Natural killer cell (primary cell): ENCODE results near the gene CDK17. TPM values are rescaled to one million over a fixed set of nuclear protein-coding genes. Genes with fewer than 3 reads are reported as not detected.

ENCODE experiments used
- ATAC-seq, 3 donors: fragments of 150-1000 bp in 2 of 3; fragments of 200-7000 bp in 1 of 3; cut with Tn5 transposase; 1 replicate in 1 of 3; 2 replicates in 2 of 3; pipeline ENCODE4 v1.10.0; 2021; ENCODE audit warnings: mild to moderate bottlenecking in 2 of 3, moderate library complexity in 2 of 3
- DNase-seq, 2 donors: peaks; one replicate each; pipeline versions ENCODE4 v3.0.0 to v3.0.0-alpha.2; 2013 to 2021; ENCODE audit warnings: mixed read lengths in 1 of 2
- H3K27ac ChIP-seq: one replicate; pipeline ENCODE4 v1.5.1; 2013; ENCODE audit warnings: mild to moderate bottlenecking, low read length
- H3K27me3 ChIP-seq: one replicate; pipeline ENCODE4 v1.6.1; 2013; ENCODE audit warnings: low read length; ENCODE audit not compliant: control insufficient read depth, insufficient read depth
- H3K36me3 ChIP-seq: one replicate; pipeline ENCODE4 v1.6.1; 2013; ENCODE audit warnings: low read length; ENCODE audit not compliant: control insufficient read depth, insufficient read depth
- H3K4me1 ChIP-seq: one replicate; pipeline ENCODE4 v1.6.1; 2013; ENCODE audit warnings: low read length; ENCODE audit not compliant: control insufficient read depth, insufficient read depth
- H3K4me3 ChIP-seq: one replicate; pipeline ENCODE4 v1.5.1; 2013; ENCODE audit warnings: low read length
- H3K9me3 ChIP-seq: one replicate; pipeline ENCODE4 v1.6.1; 2013; ENCODE audit warnings: low read length; ENCODE audit not compliant: control insufficient read depth, insufficient read depth
- H3K27ac Mint-ChIP-seq, 2 donors: one replicate each; pipeline ENCODE4 v1.8.0; 2022; ENCODE audit warnings: mild to moderate bottlenecking in 2 of 2, mixed read lengths in 2 of 2, moderate library complexity in 1 of 2
- H3K27me3 Mint-ChIP-seq, 2 donors: one replicate each; pipeline ENCODE4 v1.8.0; 2022; ENCODE audit warnings: low read depth in 2 of 2, mixed read lengths in 2 of 2
- H3K36me3 Mint-ChIP-seq: one replicate; pipeline ENCODE4 v1.8.0; 2022; ENCODE audit warnings: mixed read lengths
- H3K4me1 Mint-ChIP-seq, 2 donors: one replicate each; pipeline ENCODE4 v1.8.0; 2022; ENCODE audit warnings: mixed read lengths in 2 of 2
- H3K4me3 Mint-ChIP-seq: one replicate; pipeline ENCODE4 v1.8.0; 2022; ENCODE audit warnings: mild to moderate bottlenecking, moderate library complexity, mixed read lengths
- H3K9me3 Mint-ChIP-seq, 2 donors: one replicate each; pipeline ENCODE4 v1.8.0; 2022; ENCODE audit warnings: mixed read lengths in 2 of 2
- CTCF ChIP-seq: fragments of 200-600 bp; IDR thresholded peaks from one replicate; pipeline ENCODE4 v1.8.0; 2022; ENCODE audit warnings: antibody characterized with exemption
- WGBS: methylation state at CpG from one replicate; pipeline ENCODE4 v1.1.7; 2013; ENCODE audit warnings: missing lambda C conversion rate; ENCODE audit not compliant: insufficient coverage; 5-methylcytosine and 5-hydroxymethylcytosine counted together
- intact Hi-C: fragments of 100-400 bp; cut with micrococcal nuclease; formaldehyde crosslinking; loops from one replicate; pipeline ENCODE4 v1.14.2; 2022
- total RNA-seq, 4 donors: library from RNA; stranded (reverse); fragments of 120-200 nt in 1 of 4; gene quantifications; one replicate each; pipeline versions ENCODE4 v1.2.3 to v1.2.4, GENCODE V29; 2013 to 2022

CDK17 gene
- total RNA-seq, 3 donors from 2014 or later (not counting 1 experiment from before 2014, with no cell fraction given), result 199 to 234 (median 232) TPM

- H3K36me3 Mint-ChIP-seq, result peaks cover 7% of the 10 kb centered on the region
- H3K4me1 Mint-ChIP-seq, result peaks cover 21 to 41% of the 10 kb centered on the region in 2 donors
- H3K4me1 ChIP-seq, result peaks cover 6% of the 10 kb centered on the region
- intact Hi-C loops, result loop anchor here (5.0 kb wide), 1 partner anchor 34 kb away; no protein-coding TSS in a partner anchor
- no peak overlapping the region for H3K27ac ChIP-seq
- DNase-seq (no peak), ATAC-seq (no peak)
- no peak for TF ChIP-seq CTCF
- no peaks in the 10 kb centered on the region for H3K27me3 Mint-ChIP-seq
- no peak overlapping the region for H3K27ac Mint-ChIP-seq
- no peak overlapping the region for H3K4me3 Mint-ChIP-seq
- no peaks in the 10 kb centered on the region for H3K9me3 ChIP-seq
- no peaks in the 10 kb centered on the region for H3K9me3 Mint-ChIP-seq
- no peaks in the 10 kb centered on the region for H3K27me3 ChIP-seq
- peaks cover 23% of the 10 kb centered on the region for H3K36me3 ChIP-seq
- H3K4me3 ChIP-seq, result no peak overlapping the region
These were observed 96.6 kb downstream of the CDK17 start for GRCh38 chr12:96303653-96304052.

DNA sequence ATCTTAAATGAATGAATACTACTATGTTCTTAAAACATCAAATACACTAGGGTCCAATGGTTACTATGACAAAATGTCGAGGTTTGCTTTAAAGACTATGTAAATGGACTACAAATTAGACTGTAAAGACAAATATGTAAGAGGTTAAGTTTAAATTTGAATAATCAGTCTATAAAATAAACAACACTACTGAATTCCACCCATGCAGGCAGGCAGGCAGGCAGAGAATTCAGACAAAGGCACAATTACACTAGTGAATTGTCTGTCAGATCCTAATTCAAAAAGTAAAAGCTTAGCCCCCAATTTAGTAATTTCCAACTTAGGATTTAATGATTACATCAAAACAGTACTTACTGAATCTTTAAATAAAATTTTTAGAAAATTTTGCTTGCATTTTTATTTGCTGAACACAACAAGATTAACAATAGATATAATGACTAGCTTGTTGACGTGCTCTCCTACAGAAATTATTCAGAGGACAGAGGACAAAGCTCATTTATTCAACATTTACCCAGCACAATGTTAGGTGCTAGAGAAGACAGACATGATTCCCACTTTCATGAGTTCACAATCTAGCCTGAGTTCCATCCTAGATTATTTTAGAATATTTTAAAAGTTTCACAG lies 97.4 kb downstream of the CDK17 start:
- peaks cover 6% of the 10 kb centered on the region for H3K4me1 ChIP-seq
- Mint-ChIP-seq H3K27ac (peak overlapping the region in 1 of 2 donors; percentile 67), H3K4me3 (no peak overlapping the region), H3K36me3 (peaks cover 11% of the 10 kb centered on the region), H3K27me3 (no peaks in the 10 kb centered on the region), H3K4me1 (peaks cover 20 to 40% of the 10 kb centered on the region in 2 donors), H3K9me3 (no peaks in the 10 kb centered on the region)
- intact Hi-C loops, result loop anchor here (5.0 kb wide), 1 partner anchor 35 kb away; no protein-coding TSS in a partner anchor
- peaks cover 26% of the 10 kb centered on the region for H3K36me3 ChIP-seq
- DNase-seq, result no peak
- H3K9me3 ChIP-seq, result no peaks in the 10 kb centered on the region
- no peak for TF ChIP-seq CTCF
- ATAC-seq, result no peak
- no peak overlapping the region for H3K27ac ChIP-seq
- WGBS, result no CpG with 5 or more reads among the region's 2 CpGs
- H3K4me3 ChIP-seq, result no peak overlapping the region
- H3K27me3 ChIP-seq, result no peaks in the 10 kb centered on the region

DNA sequence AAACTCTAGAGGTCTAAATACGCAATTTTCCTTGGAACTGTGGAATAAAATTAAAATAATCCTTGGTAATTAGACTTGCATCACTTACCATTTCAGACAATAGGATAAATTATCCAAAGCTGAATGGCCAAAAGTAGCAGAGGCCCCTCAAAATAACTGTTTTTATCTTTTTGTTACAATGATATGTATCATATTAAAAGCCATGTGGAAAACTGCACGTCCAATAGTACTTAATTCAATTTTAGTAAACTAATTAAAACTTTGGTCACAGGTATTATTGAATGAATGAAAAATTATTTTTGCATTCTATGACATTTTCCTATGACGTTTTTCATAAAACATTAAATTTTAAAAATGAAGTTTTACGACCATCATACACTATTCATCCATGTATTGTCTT lies 98.5 kb downstream of the CDK17 start:
- no peaks in the 10 kb centered on the region for H3K27me3 ChIP-seq
- H3K36me3 ChIP-seq, result peaks cover 34% of the 10 kb centered on the region
- H3K4me1 Mint-ChIP-seq, result peaks cover 20 to 37% of the 10 kb centered on the region in 2 donors
- H3K9me3 ChIP-seq, result no peaks in the 10 kb centered on the region
- no peak for ATAC-seq
- no peak overlapping the region for H3K4me3 Mint-ChIP-seq
- H3K4me1 ChIP-seq, result peaks cover 6% of the 10 kb centered on the region
- intact Hi-C loops, result loop anchor here (5.0 kb wide), 1 partner anchor 36 kb away; no protein-coding TSS in a partner anchor
- H3K27ac ChIP-seq, result no peak overlapping the region
- DNase-seq, result no peak
- no CpG with 5 or more reads among the region's 4 CpGs for WGBS
- H3K27me3 Mint-ChIP-seq, result no peaks in the 10 kb centered on the region
- no peak overlapping the region for H3K4me3 ChIP-seq
- H3K9me3 Mint-ChIP-seq, result no peaks in the 10 kb centered on the region
- no peak for TF ChIP-seq CTCF
- peaks cover 11% of the 10 kb centered on the region for H3K36me3 Mint-ChIP-seq
- H3K27ac Mint-ChIP-seq, result peak overlapping the region in 1 of 2 donors; percentile 70

DNA sequence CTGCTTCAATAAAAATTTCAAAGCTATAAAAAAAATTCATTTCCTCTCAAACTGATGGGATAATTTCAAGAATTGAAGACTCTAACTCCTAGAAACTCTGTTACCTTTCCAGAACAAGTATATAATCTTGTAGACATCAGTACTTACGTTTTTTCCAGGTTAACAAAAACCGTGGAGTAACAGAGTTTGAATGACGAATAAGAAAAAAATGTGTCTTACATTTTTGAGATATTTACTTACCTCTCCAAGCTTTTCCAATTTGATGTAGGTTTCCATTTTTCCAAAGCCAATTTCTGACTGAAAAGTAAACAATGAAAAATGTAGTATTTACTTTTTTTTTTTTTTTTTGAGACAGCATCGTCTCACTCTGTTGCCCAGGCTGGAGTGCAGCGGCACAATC lies 100.2 kb downstream of the CDK17 start:
- peaks cover 10 to 28% of the 10 kb centered on the region in 2 donors for H3K4me1 Mint-ChIP-seq
- WGBS, result 92% methylated on average over 3 of the region's 5 CpGs

More for the DNA sequence above, 100.2 kb downstream of the CDK17 start:
- Mint-ChIP-seq H3K36me3 (peaks cover 11% of the 10 kb centered on the region), H3K4me3 (no peak overlapping the region), H3K27me3 (no peaks in the 10 kb centered on the region), H3K9me3 (no peaks in the 10 kb centered on the region), H3K27ac (peak overlapping the region in 1 of 2 donors; percentile 61)
- no peak for ATAC-seq
- no peak overlapping the region for H3K27ac ChIP-seq
- intact Hi-C loops, result loop anchor here (5.0 kb wide), 1 partner anchor 37 kb away; no protein-coding TSS in a partner anchor
- H3K27me3 ChIP-seq, result no peaks in the 10 kb centered on the region
- H3K9me3 ChIP-seq, result no peaks in the 10 kb centered on the region
- peaks cover 35% of the 10 kb centered on the region for H3K36me3 ChIP-seq
- H3K4me3 ChIP-seq, result no peak overlapping the region
- no peak for DNase-seq
- H3K4me1 ChIP-seq, result no peaks in the 10 kb centered on the region
- no peak for TF ChIP-seq CTCF
